B cell (primary cell): Measurements from ENCODE around the gene PIP4K2C. TPM values are rescaled to one million over a fixed set of nuclear protein-coding genes. Genes with fewer than 3 reads are reported as not detected.

ENCODE experiments used
- ATAC-seq: fragments of 200-7000 bp; cut with Tn5 transposase; one replicate; pipeline ENCODE4 v1.10.0; 2021; ENCODE audit warnings: low read depth, mild to moderate bottlenecking, moderate number of reproducible peaks, moderate library complexity
- CTCF ChIA-PET: fragments of 350-600 bp; sonication (Branson Sonifier 250); formaldehyde crosslinking; loops from one replicate; lab custom pipeline; 2021; ENCODE audit warnings: antibody characterized with exemption, inconsistent platforms; lab: Charles Lee
- POLR2A ChIA-PET: fragments of 350-600 bp; sonication (Branson Sonifier 250); formaldehyde crosslinking; loops from one replicate; lab custom pipeline; 2021; ENCODE audit warnings: antibody characterized with exemption; lab: Charles Lee
- DNase-seq: peaks from one replicate; pipeline ENCODE4 v3.0.0; 2013
- H2AFZ ChIP-seq: 2 replicates; pipeline ENCODE4 v1.6.1; 2012; ENCODE audit warnings: mild to moderate bottlenecking, low read depth, low read length; ENCODE audit not compliant: insufficient read depth, poor library complexity, severe bottlenecking
- H3K27ac ChIP-seq, 2 donors: 1 replicate in 1 of 2; 2 replicates in 1 of 2; pipeline ENCODE4 v1.5.1; 2012 to 2013; ENCODE audit warnings: low read length in 2 of 2, mild to moderate bottlenecking in 2 of 2, moderate library complexity in 1 of 2
- H3K27me3 ChIP-seq, 4 experiments: fragments of 200-600 bp in 1 of 4; sonication (generic) in 1 of 4; replicated peaks in 1 of 4; 1 replicate in 2 of 4; 2 replicates in 2 of 4; pipeline versions ENCODE4 v1.6.1 to v1.7.0; 2013 to 2016; ENCODE audit warnings: low read length in 3 of 4, mild to moderate bottlenecking in 2 of 4, mixed read lengths in 1 of 4, moderate library complexity in 1 of 4; ENCODE audit not compliant: insufficient read depth in 4 of 4, control insufficient read depth in 3 of 4; ENCODE audit errors: control extremely low read depth in 1 of 4
- H3K36me3 ChIP-seq, 2 experiments: replicated peaks in 1 of 2; 1 replicate in 1 of 2; 2 replicates in 1 of 2; pipeline versions ENCODE4 v1.6.1 to v1.7.1; 2013; ENCODE audit warnings: low read length in 1 of 2; ENCODE audit not compliant: insufficient read depth in 2 of 2, control insufficient read depth in 1 of 2; ENCODE audit errors: control extremely low read depth in 1 of 2, extremely low read depth in 1 of 2
- H3K4me1 ChIP-seq, 2 donors: fragments of 200-600 bp in 1 of 2; sonication (generic) in 1 of 2; 1 replicate in 1 of 2; 2 replicates in 1 of 2; pipeline versions ENCODE4 v1.5.1 to v1.6.1; 2013 to 2017; ENCODE audit warnings: low read length in 2 of 2; ENCODE audit not compliant: control insufficient read depth in 2 of 2, insufficient read depth in 2 of 2
- H3K4me2 ChIP-seq: replicated peaks from 2 replicates; pipeline ENCODE3; 2012; ENCODE audit warnings: mild to moderate bottlenecking, low read depth, low read length; ENCODE audit not compliant: poor library complexity, severe bottlenecking
- H3K4me3 ChIP-seq, 5 experiments: fragments of 200-600 bp in 1 of 5; sonication (generic) in 1 of 5; 1 replicate in 3 of 5; 2 replicates in 2 of 5; pipeline versions ENCODE4 v1.5.1 to v1.7.0; 2011 to 2016; ENCODE audit warnings: low read length in 4 of 5, mild to moderate bottlenecking in 4 of 5, low read depth in 2 of 5, control low read depth in 1 of 5, moderate library complexity in 1 of 5; ENCODE audit not compliant: insufficient read depth in 1 of 5; ENCODE audit errors: control extremely low read depth in 1 of 5, extremely low read depth in 1 of 5
- H3K79me2 ChIP-seq: fragments of 200-600 bp; sonication (generic); one replicate; pipeline ENCODE4 v1.6.0; 2016; ENCODE audit warnings: low read length; ENCODE audit not compliant: control insufficient read depth, insufficient read depth
- H3K9ac ChIP-seq: fragments of 200-600 bp; sonication (generic); 2 replicates; pipeline ENCODE4 v1.6.1; 2017; ENCODE audit warnings: mild to moderate bottlenecking, low read length, moderate library complexity
- H3K9me3 ChIP-seq, 3 donors: one replicate each; pipeline versions ENCODE4 v1.6.1 to v1.7.1; 2013; ENCODE audit warnings: low read length in 2 of 3; ENCODE audit not compliant: control insufficient read depth in 2 of 3, insufficient read depth in 1 of 3; ENCODE audit errors: control extremely low read depth in 1 of 3
- H4K20me1 ChIP-seq: 2 replicates; pipeline ENCODE4 v1.6.0; 2012; ENCODE audit warnings: mild to moderate bottlenecking, low read length; ENCODE audit not compliant: insufficient read depth, control insufficient read depth, poor library complexity, severe bottlenecking
- H3K27ac Mint-ChIP-seq: one replicate; pipeline ENCODE4 v1.8.0; 2021; ENCODE audit warnings: mixed read lengths
- H3K27me3 Mint-ChIP-seq: one replicate; pipeline ENCODE4 v1.8.0; 2021; ENCODE audit warnings: mixed read lengths
- H3K4me1 Mint-ChIP-seq: one replicate; pipeline ENCODE4 v1.8.0; 2021; ENCODE audit warnings: mixed read lengths
- H3K4me3 Mint-ChIP-seq: one replicate; pipeline ENCODE4 v1.8.0; 2021; ENCODE audit warnings: mixed read lengths
- H3K9me3 Mint-ChIP-seq: one replicate; pipeline ENCODE4 v1.8.0; 2022; ENCODE audit warnings: mixed read lengths; ENCODE audit not compliant: insufficient read depth
- CTCF ChIP-seq: fragments of 200-600 bp; IDR thresholded peaks from one replicate; pipeline ENCODE4 v1.8.0; 2022; ENCODE audit warnings: antibody characterized with exemption, mild to moderate bottlenecking
- EZH2 ChIP-seq: IDR thresholded peaks from 2 replicates; pipeline ENCODE4 v1.6.1; 2012; ENCODE audit warnings: borderline replicate concordance, low read depth, mild to moderate bottlenecking, moderate library complexity, low read length; ENCODE audit not compliant: insufficient read depth, poor library complexity, severe bottlenecking
- WGBS: methylation state at CpG from one replicate; pipeline ENCODE4 v1.1.5; 2013; ENCODE audit warnings: missing lambda C conversion rate; ENCODE audit not compliant: insufficient coverage; 5-methylcytosine and 5-hydroxymethylcytosine counted together
- intact Hi-C: fragments of 100-400 bp; cut with micrococcal nuclease; formaldehyde crosslinking; loops from one replicate; pipeline ENCODE4 v1.10.0; 2022
- polyA plus RNA-seq: library from polyadenylated mRNA; depleted of rRNA; stranded (reverse); fragments of >200 nt; gene quantifications from 2 replicates; pipeline ENCODE4 v1.2.3, GENCODE V29; 2012
- total RNA-seq, 2 donors: library from RNA; stranded (reverse); fragments of 120-200 nt in 1 of 2; gene quantifications; 1 replicate in 1 of 2; 2 replicates in 1 of 2; pipeline versions ENCODE4 v1.2.3 to v1.2.4, GENCODE V29; 2013 to 2022

Gene PIP4K2C
- total and polyA plus RNA-seq, 2 donors (not counting 1 experiment from before 2014, with no cell fraction given), result 20.1 to 21.3 TPM

GRCh38 chr12:57637364-57637763, 46.4 kb downstream of the PIP4K2C start:
- Histone ChIP-seq H3K9ac (no peak overlapping the region), H4K20me1 (no peaks in the 10 kb centered on the region), H3K4me1 (peaks cover 7 to 12% of the 10 kb centered on the region in 2 donors), H3K79me2 (no peaks in the 10 kb centered on the region), H2AFZ (no peak overlapping the region), H3K27me3 (peaks cover 0 to 46% (median 18%) of the 10 kb centered on the region in 4 experiments), H3K4me3 (no peak overlapping the region), H3K36me3 (no peaks in the 10 kb centered on the region), H3K27ac (no peak overlapping the region), H3K4me2 (no peak overlapping the region), H3K9me3 (no peaks in the 10 kb centered on the region)
- no peak overlapping the region for H3K4me3 Mint-ChIP-seq
- TF ChIP-seq EZH2, result no peak
- peak; percentile 13 for TF ChIP-seq CTCF
- ATAC-seq, result no peak
- intact Hi-C loops, result no loop called here
- WGBS, result no CpG with 5 or more reads among the region's 3 CpGs
- ChIA-PET POLR2A (no interaction called here), CTCF (interaction anchor here (0.8 to 6.4 kb wide), 4 partner anchors 9 to 178 kb away, joined by 3 to 66 read pairs (median 5); partner anchors contain the start of gene GLI1)
- peaks cover 7% of the 10 kb centered on the region for H3K4me1 Mint-ChIP-seq
- no peak for DNase-seq
- no peaks in the 10 kb centered on the region for H3K9me3 Mint-ChIP-seq
- peaks cover 38% of the 10 kb centered on the region for H3K27me3 Mint-ChIP-seq
- no peak overlapping the region for H3K27ac Mint-ChIP-seq

DNA sequence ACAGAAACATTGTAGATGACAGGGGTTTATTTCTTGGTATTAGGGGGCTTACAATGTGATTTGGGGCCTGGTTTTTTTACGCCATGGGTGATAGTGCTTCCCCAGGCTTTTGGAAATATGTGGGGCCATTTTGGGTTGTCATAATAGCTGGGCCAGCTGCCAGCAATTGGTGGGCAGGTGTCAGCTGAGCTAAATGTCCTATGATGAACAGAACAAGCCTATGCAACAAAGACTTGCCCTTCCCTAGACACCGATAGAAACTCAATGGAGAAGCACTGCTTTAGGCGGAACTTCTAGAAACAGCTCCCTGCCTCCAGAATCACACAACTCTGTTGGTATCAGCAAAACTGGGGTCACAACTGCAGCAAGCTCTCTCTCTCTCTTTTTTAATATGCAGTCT, 47.1 kb downstream of the PIP4K2C start:
- DNase-seq, result no peak
- ATAC-seq, result no peak
- H3K4me3 ChIP-seq, result no peak overlapping the region

More for the DNA sequence above, 47.1 kb downstream of the PIP4K2C start:
- Histone ChIP-seq H2AFZ (no peak overlapping the region), H3K79me2 (no peaks in the 10 kb centered on the region), H3K9ac (no peak overlapping the region), H3K4me2 (no peak overlapping the region), H3K4me1 (peaks cover 5 to 6% of the 10 kb centered on the region in 2 donors), H4K20me1 (no peaks in the 10 kb centered on the region), H3K36me3 (no peaks in the 10 kb centered on the region), H3K27ac (no peak overlapping the region), H3K27me3 (peaks cover 0 to 39% (median 16%) of the 10 kb centered on the region in 4 experiments), H3K9me3 (no peaks in the 10 kb centered on the region)
- ChIA-PET CTCF (interaction anchor here (0.6 to 6.4 kb wide), 8 partner anchors 10 to 646 kb away, joined by 3 to 66 read pairs (median 3); partner anchors contain the start of genes GLI1 and OS9), POLR2A (no interaction called here)
- peaks cover 37% of the 10 kb centered on the region for H3K27me3 Mint-ChIP-seq
- no peak overlapping the region for H3K27ac Mint-ChIP-seq
- 76% methylated on average over 3 of the region's 3 CpGs for WGBS
- no peaks in the 10 kb centered on the region for H3K9me3 Mint-ChIP-seq
- no peak for TF ChIP-seq EZH2
- no peak for TF ChIP-seq CTCF
- intact Hi-C loops, result no loop called here
- peaks cover 6% of the 10 kb centered on the region for H3K4me1 Mint-ChIP-seq
- H3K4me3 Mint-ChIP-seq, result no peak overlapping the region
